Measurements from ENCODE around the gene ADAMTSL4.

- TF ChIP-seq CTCF (conservative IDR thresholded peaks at IDR 0.05 in 1 of 2, IDR thresholded peaks at IDR 0.05 in 1 of 2; ENCODE audit: extremely low read depth in 1 of 2, insufficient read depth in 1 of 2, low read depth in 1 of 2, low read length in 2 of 2) (peak; percentile 1 to 52), EZH2 (IDR thresholded peaks at IDR 0.05; ENCODE audit: borderline replicate concordance, low read length) (no peak)
Observed at GRCh38 chr1:150561254-150561973, 12.2 kb downstream of the ADAMTSL4 start.

All from mammary epithelial cell (primary cell).